SK-N-SH (cell line): ENCODE measurements around the gene ETV3. TPM values are rescaled to one million over a fixed set of nuclear protein-coding genes. Genes with fewer than 3 reads are reported as not detected.

Experiments used
- CTCF ChIA-PET: fragments of 300-600, 350-600 bp; formaldehyde crosslinking; extraction: SDS; loops from one replicate; lab custom pipeline; 2021; lab: Yijun Ruan, JAX
- POLR2A ChIA-PET: fragments of 350-600 bp; sonication (Branson Sonifier 250); formaldehyde crosslinking; extraction: SDS; loops from one replicate; lab custom pipeline; 2020; ENCODE audit warnings: antibody characterized with exemption, inconsistent platforms; lab: Yijun Ruan, JAX
- DNase-seq: peaks from one replicate; pipeline ENCODE4 v3.0.0; 2012
- H2AFZ ChIP-seq: fragments of 200-600 bp; sonication (generic); 2 replicates; pipeline ENCODE4 v1.8.1; 2016; ENCODE audit warnings: antibody characterized with exemption, mild to moderate bottlenecking, low read depth
- H3F3A ChIP-seq: fragments of 200-600 bp; sonication (generic); replicated peaks from 2 replicates; pipeline ENCODE3; 2016; ENCODE audit warnings: antibody characterized with exemption, mild to moderate bottlenecking; ENCODE audit not compliant: insufficient read depth
- H3K27ac ChIP-seq, 2 experiments: fragments of 200-500 bp in 1 of 2; fragments of 200-600 bp in 1 of 2; sonication (Bioruptor generic) in 1 of 2; sonication (generic), shearing (Covaris generic) in 1 of 2; 2 replicates each; pipeline versions ENCODE4 v1.5.1 to v1.6.1; 2014 to 2016; ENCODE audit warnings: low read depth in 2 of 2, inconsistent platforms in 1 of 2, low read length in 1 of 2, mild to moderate bottlenecking in 1 of 2, mixed read lengths in 1 of 2
- H3K27me3 ChIP-seq: fragments of 200-600 bp; sonication (generic), shearing (Covaris generic); 2 replicates; pipeline ENCODE4 v1.6.1; 2016; ENCODE audit warnings: mixed run types; ENCODE audit not compliant: insufficient read depth
- H3K36me3 ChIP-seq, 2 experiments: fragments of 200-500 bp in 1 of 2; fragments of 200-600 bp in 1 of 2; sonication (Bioruptor generic) in 1 of 2; sonication (generic) in 1 of 2; replicated peaks in 1 of 2; 2 replicates each; pipeline versions ENCODE3 to v1.5.1; 2014 to 2016; ENCODE audit warnings: low read length in 1 of 2, mild to moderate bottlenecking in 1 of 2; ENCODE audit not compliant: insufficient read depth in 2 of 2, control insufficient read depth in 1 of 2
- H3K4me1 ChIP-seq, 2 experiments: fragments of 200-500 bp in 1 of 2; fragments of 200-600 bp in 1 of 2; sonication (Bioruptor generic) in 1 of 2; sonication (generic), shearing (Covaris generic) in 1 of 2; 2 replicates each; pipeline versions ENCODE4 v1.5.1 to v1.6.1; 2014 to 2016; ENCODE audit warnings: low read depth in 1 of 2, low read length in 1 of 2, mixed run types in 1 of 2; ENCODE audit not compliant: insufficient read depth in 2 of 2, control insufficient read depth in 1 of 2
- H3K4me2 ChIP-seq: fragments of 200-600 bp; sonication (generic), shearing (Covaris generic); 2 replicates; pipeline ENCODE4 v1.6.1; 2017; ENCODE audit warnings: mixed run types
- H3K4me3 ChIP-seq, 2 experiments: fragments of 200-500 bp in 1 of 2; fragments of 200-600 bp in 1 of 2; sonication (Bioruptor generic) in 1 of 2; sonication (generic), shearing (Covaris generic) in 1 of 2; 2 replicates each; pipeline versions ENCODE4 v1.5.1 to v1.8.1; 2014 to 2016; ENCODE audit warnings: low read depth in 2 of 2, inconsistent platforms in 1 of 2, low read length in 1 of 2, mild to moderate bottlenecking in 1 of 2, mixed read lengths in 1 of 2, moderate library complexity in 1 of 2
- H3K79me2 ChIP-seq: fragments of 200-600 bp; sonication (generic); 2 replicates; pipeline ENCODE4 v1.8.1; 2017; ENCODE audit warnings: mild to moderate bottlenecking; ENCODE audit not compliant: insufficient read depth
- H3K9ac ChIP-seq: fragments of 200-600 bp; sonication (generic); 2 replicates; pipeline ENCODE4 v1.6.1; 2017; ENCODE audit warnings: mixed run types
- H3K9me2 ChIP-seq: fragments of 200-600 bp; sonication (generic); 2 replicates; pipeline ENCODE4 v1.6.1; 2017; ENCODE audit warnings: mixed run types
- H3K9me3 ChIP-seq: fragments of 200-600 bp; sonication (generic); 2 replicates; pipeline ENCODE4 v1.6.1; 2017; ENCODE audit warnings: mixed run types, mild to moderate bottlenecking, moderate library complexity
- H4K20me1 ChIP-seq: fragments of 200-600 bp; sonication (generic); 2 replicates; pipeline ENCODE4 v1.6.1; 2017; ENCODE audit warnings: mild to moderate bottlenecking, mixed run types; ENCODE audit not compliant: insufficient read depth
- CHD2 ChIP-seq: fragments of 150-350 bp; IDR thresholded peaks from 2 replicates; pipeline ENCODE4 v1.6.1; 2018; ENCODE audit warnings: low read length; ENCODE audit not compliant: partially characterized antibody
- ELF1 ChIP-seq: IDR thresholded peaks from 2 replicates; pipeline ENCODE4 v1.4.0; 2012
- EP300 ChIP-seq, 2 experiments: IDR thresholded peaks; 2 replicates each; pipeline versions ENCODE4 v1.4.0 to v1.6.1; 2012; ENCODE audit warnings: borderline replicate concordance in 1 of 2, low read depth in 1 of 2, low read length in 1 of 2
- EZH2phosphoT487 ChIP-seq: fragments of 200-600 bp; sonication (generic); IDR thresholded peaks from 2 replicates; pipeline ENCODE4 v1.6.1; 2017; ENCODE audit warnings: low read depth, mixed run types, mild to moderate bottlenecking, antibody characterized with exemption, moderate library complexity, borderline replicate concordance
- FOSL2 ChIP-seq: IDR thresholded peaks from 2 replicates; pipeline ENCODE4 v1.4.0; 2012; ENCODE audit warnings: low read depth, mild to moderate bottlenecking, moderate library complexity, borderline replicate concordance
- FOXJ3 ChIP-seq: sonication (generic); formaldehyde crosslinking; IDR thresholded peaks from 2 replicates; pipeline ENCODE4 v1.5.1; 2020; ENCODE audit warnings: mild to moderate bottlenecking, missing genetic modification reagents
- FOXM1 ChIP-seq: IDR thresholded peaks from 2 replicates; pipeline ENCODE4 v1.4.0; 2012; ENCODE audit warnings: low read depth, mild to moderate bottlenecking
- GATA2 ChIP-seq: sonication (generic); formaldehyde crosslinking; IDR thresholded peaks from 2 replicates; pipeline ENCODE4 v1.5.0; 2020; ENCODE audit warnings: mild to moderate bottlenecking, missing genetic modification reagents
- JUND ChIP-seq: IDR thresholded peaks from 2 replicates; pipeline ENCODE4 v1.4.0; 2012
- MAX ChIP-seq: IDR thresholded peaks from 2 replicates; pipeline ENCODE4 v1.4.0; 2012; ENCODE audit warnings: low read depth
- MEF2A ChIP-seq: IDR thresholded peaks from 2 replicates; pipeline ENCODE4 v1.4.0; 2012; ENCODE audit warnings: low read depth, borderline replicate concordance
- MXI1 ChIP-seq: IDR thresholded peaks from 2 replicates; pipeline ENCODE4 v1.6.1; 2012; ENCODE audit warnings: mild to moderate bottlenecking, low read depth, low read length, improper control_type of control experiment
- NFIC ChIP-seq: IDR thresholded peaks from 2 replicates; pipeline ENCODE4 v1.4.0; 2012; ENCODE audit warnings: borderline replicate concordance
- NRF1 ChIP-seq: IDR thresholded peaks from 2 replicates; pipeline ENCODE4 v1.6.1; 2012; ENCODE audit warnings: low read depth, mild to moderate bottlenecking, low read length
- PBX3 ChIP-seq: IDR thresholded peaks from 2 replicates; pipeline ENCODE4; 2012
- POLR2AphosphoS5 ChIP-seq: IDR thresholded peaks from 2 replicates; pipeline ENCODE4 v1.6.1; 2012; ENCODE audit warnings: low read depth, low read length
- RCOR1 ChIP-seq: fragments of 150-350 bp; IDR thresholded peaks from 2 replicates; pipeline ENCODE4 v1.6.1; 2017; ENCODE audit warnings: antibody characterized with exemption, low read length
- RFX5 ChIP-seq: IDR thresholded peaks from 2 replicates; pipeline ENCODE4 v1.6.1; 2012; ENCODE audit warnings: mild to moderate bottlenecking, improper control_type of control experiment, low read length
- SIN3A ChIP-seq: IDR thresholded peaks from 2 replicates; pipeline ENCODE4 v1.6.1; 2012; ENCODE audit warnings: low read depth, mild to moderate bottlenecking, low read length, moderate library complexity, borderline replicate concordance
- SMC3 ChIP-seq: IDR thresholded peaks from 2 replicates; pipeline ENCODE4 v1.6.1; 2012; ENCODE audit warnings: low read depth, low read length, improper control_type of control experiment
- TAF1 ChIP-seq: IDR thresholded peaks from 2 replicates; pipeline ENCODE4 v1.6.1; 2012; ENCODE audit warnings: low read depth, mild to moderate bottlenecking, low read length, moderate library complexity, borderline replicate concordance
- TCF12 ChIP-seq: IDR thresholded peaks from 2 replicates; pipeline ENCODE4 v1.4.0; 2012
- TEAD4 ChIP-seq: IDR thresholded peaks from 2 replicates; pipeline ENCODE4 v1.4.0; 2012; ENCODE audit warnings: mild to moderate bottlenecking, borderline replicate concordance; ENCODE audit not compliant: insufficient read depth
- USF2 ChIP-seq: fragments of 150-350 bp; IDR thresholded peaks from 2 replicates; pipeline ENCODE4 v1.6.1; 2017; ENCODE audit warnings: antibody characterized with exemption, low read length, low read depth, borderline replicate concordance
- YY1 ChIP-seq: IDR thresholded peaks from 2 replicates; pipeline ENCODE4 v1.4.0; 2012; ENCODE audit warnings: low read depth, mild to moderate bottlenecking
- WGBS: methylation state at CpG from one replicate; pipeline ENCODE4 v1.1.6; 2017; ENCODE audit warnings: low lambda C conversion rate; 5-methylcytosine and 5-hydroxymethylcytosine counted together
- polyA plus RNA-seq, 3 experiments: library from polyadenylated mRNA; depleted of rRNA; stranded (reverse); fragments of >200 nt; gene quantifications; 2 replicates each; pipeline ENCODE4 v1.2.3, GENCODE V29; 2012
- TF ChIP-seq, protein P1 (sequence below): IDR thresholded peaks from 2 replicates; pipeline ENCODE4 v1.4.0; 2012; ENCODE audit warnings: low read depth, borderline replicate concordance
- TF ChIP-seq, protein P2 (sequence below): fragments of 200-600 bp; sonication (generic); IDR thresholded peaks from 2 replicates; pipeline ENCODE4 v1.6.1; 2017; ENCODE audit warnings: antibody characterized with exemption, mild to moderate bottlenecking, moderate library complexity

Gene ETV3
- polyA plus RNA-seq (2012; rRNA removed): 5.4 and 8.5 TPM in 2 replicates
- polyA plus RNA-seq (2012; cell fraction: cytosol; rRNA removed): 5.2 and 5.6 TPM in 2 replicates
- polyA plus RNA-seq (2012; cell fraction: nucleus; rRNA removed): 9.4 and 16.2 TPM in 2 replicates

DNA sequence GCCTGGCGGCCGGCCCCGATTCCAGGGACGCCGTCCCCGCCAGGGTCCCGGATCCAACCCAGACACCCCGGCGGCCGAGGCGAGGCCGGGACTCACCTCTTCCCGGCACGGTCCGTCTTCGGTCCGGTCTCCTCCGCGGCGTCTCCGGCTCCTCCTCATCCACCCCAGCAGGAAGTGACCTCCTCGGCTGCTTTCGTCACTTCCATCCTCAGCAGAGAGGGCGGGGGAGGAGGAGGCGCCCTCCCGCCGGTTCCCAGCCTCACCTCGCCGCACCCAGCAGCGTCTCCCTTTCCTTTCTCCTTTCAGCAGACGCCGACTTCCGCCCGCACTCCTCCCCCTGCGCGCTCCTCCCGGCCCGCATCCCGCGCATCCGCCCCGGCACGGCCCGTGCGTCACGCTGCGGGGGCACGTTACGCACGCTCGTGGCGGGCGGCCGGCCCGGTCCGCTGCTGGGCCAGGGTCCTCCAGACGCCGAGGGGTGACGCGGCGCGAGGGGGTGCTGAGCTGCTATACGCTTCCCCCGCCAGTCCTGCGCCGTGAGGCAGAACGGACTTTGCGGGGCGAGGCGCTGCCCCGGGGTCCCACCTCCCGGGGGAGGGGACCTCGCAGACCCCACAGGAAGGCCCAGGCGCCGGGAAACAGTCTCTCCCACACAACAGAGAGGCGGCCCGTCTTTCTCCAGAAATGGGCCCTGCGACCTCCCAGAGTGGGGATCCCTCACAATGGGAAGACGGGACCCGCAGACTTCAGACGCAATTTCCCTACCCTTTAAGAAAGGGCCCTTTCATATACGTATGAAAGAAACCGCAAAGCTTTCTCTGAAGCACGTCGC lies at the start of gene ETV3:
Gene ETV3 (minus strand): TSS at position 176 of the 832 bp plus-strand sequence. CDS start 2,043 bp downstream, outside the sequence.
- CTCF ChIA-PET: interaction anchor here (0.9 to 15.8 kb wide), 6 partner anchors 11 to 94 kb away, joined by 3 to 194 read pairs (median 4); no protein-coding TSS in a partner anchor
- TF ChIP-seq, protein P1, sequence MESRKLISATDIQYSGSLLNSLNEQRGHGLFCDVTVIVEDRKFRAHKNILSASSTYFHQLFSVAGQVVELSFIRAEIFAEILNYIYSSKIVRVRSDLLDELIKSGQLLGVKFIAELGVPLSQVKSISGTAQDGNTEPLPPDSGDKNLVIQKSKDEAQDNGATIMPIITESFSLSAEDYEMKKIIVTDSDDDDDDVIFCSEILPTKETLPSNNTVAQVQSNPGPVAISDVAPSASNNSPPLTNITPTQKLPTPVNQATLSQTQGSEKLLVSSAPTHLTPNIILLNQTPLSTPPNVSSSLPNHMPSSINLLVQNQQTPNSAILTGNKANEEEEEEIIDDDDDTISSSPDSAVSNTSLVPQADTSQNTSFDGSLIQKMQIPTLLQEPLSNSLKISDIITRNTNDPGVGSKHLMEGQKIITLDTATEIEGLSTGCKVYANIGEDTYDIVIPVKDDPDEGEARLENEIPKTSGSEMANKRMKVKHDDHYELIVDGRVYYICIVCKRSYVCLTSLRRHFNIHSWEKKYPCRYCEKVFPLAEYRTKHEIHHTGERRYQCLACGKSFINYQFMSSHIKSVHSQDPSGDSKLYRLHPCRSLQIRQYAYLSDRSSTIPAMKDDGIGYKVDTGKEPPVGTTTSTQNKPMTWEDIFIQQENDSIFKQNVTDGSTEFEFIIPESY: no peak
- TF ChIP-seq ELF1 (peak; percentile 82), USF2 (no peak), MEF2A (no peak), EZH2phosphoT487 (no peak), MXI1 (peak; percentile 44), FOSL2 (no peak; the same call in 1 of the 2 replicates), YY1 (peak; percentile 40; the same call in 1 of the 2 replicates), FOXJ3 (no peak), MAX (peak; percentile 79), NFIC (no peak), TEAD4 (no peak), RFX5 (0 out of 2 replicates have a peak, but pooled peaks have one; percentile 40), GATA2 (CRISPR knock-in tag) (no peak), FOXM1 (no peak), NRF1 (peak; percentile 61), POLR2AphosphoS5 (peak; percentile 87), TCF12 (no peak), EP300 (IDR thresholded peaks at IDR 0.05; ENCODE audit: borderline replicate concordance in 1 of 2, low read depth in 1 of 2, low read length in 1 of 2) (no peak), SIN3A (peak; percentile 69; the same call in 1 of the 2 replicates), SMC3 (no peak), RCOR1 (0 out of 2 replicates have a peak, but pooled peaks have one; percentile 18), CHD2 (no peak), TAF1 (peak; percentile 73; the same call in 1 of the 2 replicates), PBX3 (no peak), JUND (no peak)
- TF ChIP-seq, protein P2, sequence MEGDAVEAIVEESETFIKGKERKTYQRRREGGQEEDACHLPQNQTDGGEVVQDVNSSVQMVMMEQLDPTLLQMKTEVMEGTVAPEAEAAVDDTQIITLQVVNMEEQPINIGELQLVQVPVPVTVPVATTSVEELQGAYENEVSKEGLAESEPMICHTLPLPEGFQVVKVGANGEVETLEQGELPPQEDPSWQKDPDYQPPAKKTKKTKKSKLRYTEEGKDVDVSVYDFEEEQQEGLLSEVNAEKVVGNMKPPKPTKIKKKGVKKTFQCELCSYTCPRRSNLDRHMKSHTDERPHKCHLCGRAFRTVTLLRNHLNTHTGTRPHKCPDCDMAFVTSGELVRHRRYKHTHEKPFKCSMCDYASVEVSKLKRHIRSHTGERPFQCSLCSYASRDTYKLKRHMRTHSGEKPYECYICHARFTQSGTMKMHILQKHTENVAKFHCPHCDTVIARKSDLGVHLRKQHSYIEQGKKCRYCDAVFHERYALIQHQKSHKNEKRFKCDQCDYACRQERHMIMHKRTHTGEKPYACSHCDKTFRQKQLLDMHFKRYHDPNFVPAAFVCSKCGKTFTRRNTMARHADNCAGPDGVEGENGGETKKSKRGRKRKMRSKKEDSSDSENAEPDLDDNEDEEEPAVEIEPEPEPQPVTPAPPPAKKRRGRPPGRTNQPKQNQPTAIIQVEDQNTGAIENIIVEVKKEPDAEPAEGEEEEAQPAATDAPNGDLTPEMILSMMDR: no peak

More for the DNA sequence above, at the start of gene ETV3:
- H3K79me2 ChIP-seq: peaks cover 45% of the 10 kb centered on the region
- peaks cover 24 to 27% of the 10 kb centered on the region in 2 experiments for H3K36me3 ChIP-seq
- peaks cover 13 to 33% of the 10 kb centered on the region in 2 experiments; a peak in 3 of 4 replicates for H3K4me1 ChIP-seq
- peak within 1 kb of the TSS; percentile 73 to 96 for H3K27ac ChIP-seq
- no peaks in the 10 kb centered on the region for H3K9me2 ChIP-seq
- H3K9ac ChIP-seq: peak within 1 kb of the TSS; percentile 86
- POLR2A ChIA-PET: interaction anchor here (1.2 to 1.9 kb wide), 2 partner anchors 17 to 48 kb away, joined by 5 to 10 read pairs; no protein-coding TSS in a partner anchor
- peak; percentile 95 for DNase-seq
- H3F3A ChIP-seq: peaks cover 18% of the 10 kb centered on the region
- no peaks in the 10 kb centered on the region for H3K27me3 ChIP-seq
- 6% methylated on average over 48 of the region's 85 CpGs for WGBS
- peak within 1 kb of the TSS; percentile 89 to 91 for H3K4me3 ChIP-seq
- H4K20me1 ChIP-seq: peaks cover 29% of the 10 kb centered on the region
- peak within 1 kb of the TSS; percentile 94 for H2AFZ ChIP-seq
- no peaks in the 10 kb centered on the region for H3K9me3 ChIP-seq
- H3K4me2 ChIP-seq: peak within 1 kb of the TSS; percentile 98
